ENCODE data around the gene UFC1.

GRCh38 chr1:161206411-161207140 lies 52.8 kb downstream of the UFC1 start:
- TF ChIP-seq SMC3 (conservative IDR thresholded peaks at IDR 0.05; ENCODE audit: poor library complexity) (no peak), CTCF (IDR thresholded peaks at IDR 0.05; ENCODE audit: poor library complexity, severe bottlenecking) (no peak), EP300 (conservative IDR thresholded peaks at IDR 0.05; ENCODE audit: poor library complexity, severe bottlenecking) (no peak), POLR2AphosphoS5 (IDR thresholded peaks at IDR 0.05) (no peak), REST (IDR thresholded peaks at IDR 0.05; ENCODE audit: borderline replicate concordance) (no peak), EZH2 (IDR thresholded peaks at IDR 0.05; ENCODE audit: borderline replicate concordance, insufficient read depth, low read length, poor library complexity, severe bottlenecking) (no peak), TAF1 (IDR thresholded peaks at IDR 0.05; ENCODE audit: low read depth) (no peak), MXI1 (conservative IDR thresholded peaks at IDR 0.05; ENCODE audit: poor library complexity, severe bottlenecking) (no peak)
